ENCODE measurements around the gene FAM83B.

- TF ChIP-seq EZH2 (IDR thresholded peaks at IDR 0.05; ENCODE audit: borderline replicate concordance, low read length) (no peak), CTCF (conservative IDR thresholded peaks at IDR 0.05 in 1 of 2, IDR thresholded peaks at IDR 0.05 in 1 of 2; ENCODE audit: extremely low read depth in 1 of 2, insufficient read depth in 1 of 2, low read depth in 1 of 2, low read length in 2 of 2) (no peak)
Measured at GRCh38 chr6:54800050-54800600, 46.4 kb upstream of the FAM83B start.
